K562 (cell line): ENCODE measurements around the gene YBEY. TPM values are rescaled to one million over a fixed set of nuclear protein-coding genes. Genes with fewer than 3 reads are reported as not detected.
A peak's percentile ranks its signal among the peaks of the same experiment; 100 is the strongest.

Experiments used
- ATAC-seq: fragments of 200-7000 bp; cut with Tn5 transposase; 3 replicates; pipeline ENCODE4 v1.9.1; 2020; ENCODE audit warnings: moderate library complexity
- BruUV-seq: library from RNA; stranded (reverse); fragments of 400-500 nt; replicated peaks from 2 replicates; lab custom pipeline; 2021; lab: Mats Ljungman, UMichigan
- CTCF ChIA-PET: fragments of 300-600 bp; formaldehyde crosslinking; extraction: SDS; loops from one replicate; lab custom pipeline; 2021; ENCODE audit warnings: low intra/inter-chr PET ratio; lab: Yijun Ruan, JAX
- POLR2A ChIA-PET: fragments of 300-600, 350-650 bp; sonication (Branson Sonifier 250); formaldehyde crosslinking; extraction: SDS; loops from one replicate; lab custom pipeline; 2021; ENCODE audit warnings: antibody characterized with exemption, inconsistent platforms; lab: Yijun Ruan, JAX
- DNase-seq, 4 experiments: peaks; one replicate each; pipeline versions ENCODE4 v3.0.0 to v3.0.0-alpha.2; 2011 to 2018; ENCODE audit warnings: low spot score in 3 of 4, mixed read lengths in 3 of 4; ENCODE audit errors: extremely low read depth in 1 of 4
- FAIRE-seq: peaks from 2 replicates; lab custom pipeline; 2011; peaks lifted over from hg19 to GRCh38; lab: Jason Lieb, UNC
- H2AFZ ChIP-seq: 2 replicates; pipeline ENCODE4 v1.6.0; 2011; ENCODE audit warnings: low read depth, low read length, control low read depth, inconsistent platforms
- H3K27ac ChIP-seq: fragments of 200-600 bp; 3 replicates; pipeline ENCODE4 v1.8.0; 2011; ENCODE audit warnings: low read depth, mild to moderate bottlenecking, control low read depth, inconsistent platforms, low read length, moderate library complexity, mixed read lengths; ENCODE audit errors: extremely low read depth
- H3K27me3 ChIP-seq, 2 experiments: fragments of 300-600 bp in 1 of 2; 2 replicates in 1 of 2; 3 replicates in 1 of 2; pipeline versions ENCODE4 v1.6.0 to v1.8.0; 2011; ENCODE audit warnings: inconsistent platforms in 2 of 2, low read length in 2 of 2, mild to moderate bottlenecking in 1 of 2, mixed read lengths in 1 of 2, moderate library complexity in 1 of 2; ENCODE audit not compliant: control insufficient read depth in 2 of 2, insufficient read depth in 2 of 2
- H3K36me3 ChIP-seq: fragments of 300-600 bp; 3 replicates; pipeline ENCODE4 v1.8.0; 2011; ENCODE audit warnings: mild to moderate bottlenecking, low read length, inconsistent platforms; ENCODE audit not compliant: control insufficient read depth, insufficient read depth
- H3K4me1 ChIP-seq, 2 experiments: fragments of 200-600 bp in 1 of 2; replicated peaks in 1 of 2; 2 replicates in 1 of 2; 3 replicates in 1 of 2; pipeline versions ENCODE4 v1.5.1 to v1.8.0; 2011; ENCODE audit warnings: inconsistent platforms in 2 of 2, low read length in 2 of 2, mild to moderate bottlenecking in 1 of 2, mixed read lengths in 1 of 2, moderate library complexity in 1 of 2; ENCODE audit not compliant: control insufficient read depth in 2 of 2, insufficient read depth in 2 of 2
- H3K4me2 ChIP-seq: 2 replicates; pipeline ENCODE4 v1.6.1; 2011; ENCODE audit warnings: low read length, control low read depth, inconsistent platforms, mixed read lengths; ENCODE audit not compliant: insufficient read depth
- H3K4me3 ChIP-seq: fragments of 200-600 bp; sonication (generic), shearing (Covaris generic); 2 replicates; pipeline ENCODE4 v1.5.1; 2016; ENCODE audit warnings: control low read depth, inconsistent platforms
- H3K79me2 ChIP-seq: fragments of 200-600 bp; 3 replicates; pipeline ENCODE4 v1.8.0; 2011; ENCODE audit warnings: low read length, inconsistent platforms; ENCODE audit not compliant: control insufficient read depth, insufficient read depth
- H3K9ac ChIP-seq, 2 experiments: 2 replicates each; pipeline versions ENCODE4 v1.6.0 to v1.6.1; 2011; ENCODE audit warnings: low read depth in 2 of 2, low read length in 2 of 2, control low read depth in 1 of 2, inconsistent platforms in 1 of 2, mild to moderate bottlenecking in 1 of 2, mixed read lengths in 1 of 2; ENCODE audit not compliant: insufficient read depth in 1 of 2
- H3K9me1 ChIP-seq: one replicate; pipeline ENCODE4 v1.6.0; 2011; ENCODE audit warnings: inconsistent platforms, mild to moderate bottlenecking, low read length, moderate library complexity; ENCODE audit not compliant: control insufficient read depth, insufficient read depth
- H3K9me3 ChIP-seq: replicated peaks from 2 replicates; pipeline ENCODE4 v1.5.1; 2011; ENCODE audit warnings: low read depth, low read length, inconsistent platforms; ENCODE audit not compliant: control insufficient read depth, insufficient read depth
- H4K20me1 ChIP-seq: replicated peaks from 2 replicates; pipeline ENCODE4 v1.6.1; 2011; ENCODE audit warnings: low read length, inconsistent platforms, mixed read lengths; ENCODE audit not compliant: control insufficient read depth, insufficient read depth
- BCOR ChIP-seq: fragments of 450-650 bp; IDR thresholded peaks from 2 replicates; pipeline ENCODE4 v1.6.1; 2016
- CUX1 ChIP-seq: fragments of 200-800 bp; sonication (Bioruptor generic); IDR thresholded peaks from 2 replicates; pipeline ENCODE4 v1.6.1; 2016; ENCODE audit warnings: missing genetic modification characterization, missing compliant biosample characterization
- KLF10 ChIP-seq: fragments of 250-450 bp; sonication (Bioruptor Pico); IDR thresholded peaks from 2 replicates; pipeline ENCODE4 v1.6.1; 2021; ENCODE audit warnings: matching md5 sums
- PHF20 ChIP-seq: fragments of 450-650 bp; IDR thresholded peaks from 2 replicates; pipeline ENCODE4 v1.6.1; 2018; ENCODE audit not compliant: partially characterized antibody
- PTBP1 ChIP-seq: fragments of 200-400 bp; formaldehyde crosslinking; IDR thresholded peaks from 2 replicates; pipeline ENCODE4 v1.6.1; 2017; ENCODE audit warnings: low read depth, low read length
- RBM25 ChIP-seq: fragments of 200-400 bp; formaldehyde crosslinking; IDR thresholded peaks from 2 replicates; pipeline ENCODE4 v1.6.1; 2018; ENCODE audit warnings: low read length, low read depth, moderate library complexity; ENCODE audit not compliant: severe bottlenecking
- SP2 ChIP-seq: IDR thresholded peaks from 2 replicates; pipeline ENCODE4 v1.6.1; 2011; ENCODE audit warnings: mild to moderate bottlenecking, low read depth, low read length, moderate library complexity; ENCODE audit not compliant: poor library complexity, severe bottlenecking; ENCODE audit errors: extremely low read depth
- STAT6 ChIP-seq: sonication (generic); formaldehyde crosslinking; IDR thresholded peaks from 2 replicates; pipeline ENCODE4 v1.8.1; 2023; ENCODE audit warnings: mild to moderate bottlenecking, missing genetic modification reagents
- SUPT5H ChIP-seq: fragments of 450-650 bp; IDR thresholded peaks from 2 replicates; pipeline ENCODE4 v1.6.1; 2016
- TFAM ChIP-seq: fragments of 250-450 bp; sonication (Bioruptor Pico); conservative IDR thresholded peaks from 2 replicates; pipeline ENCODE4 v1.5.0; 2021; ENCODE audit warnings: mild to moderate bottlenecking, moderate library complexity
- ZC3H8 ChIP-seq: fragments of 450-650 bp; IDR thresholded peaks from 2 replicates; pipeline ENCODE4 v1.6.1; 2017
- ZNF143 ChIP-seq: sonication (generic); formaldehyde crosslinking; IDR thresholded peaks from 2 replicates; pipeline ENCODE4 v1.9.0; 2022; ENCODE audit warnings: mild to moderate bottlenecking, missing genetic modification reagents
- WGBS: fragments of 100-300 bp; shearing (Covaris generic); methylation state at CpG from one replicate; pipeline ENCODE4 v1.1.6; 2016; ENCODE audit warnings: low coverage, mixed read lengths; ENCODE audit not compliant: insufficient coverage; ENCODE audit errors: missing lambda C conversion rate; 5-methylcytosine and 5-hydroxymethylcytosine counted together
- in situ Hi-C: fragments of 300-500 bp; cut with MboI; formaldehyde crosslinking; loops from 4 replicates; pipeline ENCODE4 v1.15.0; 2018; ENCODE audit warnings: inconsistent platforms, mixed read lengths
- intact Hi-C: fragments of 100-400 bp; cut with micrococcal nuclease; formaldehyde crosslinking; loops from 2 replicates; pipeline ENCODE4 v1.14.2; 2022
- polyA plus RNA-seq, 8 experiments: library from polyadenylated mRNA; depleted of rRNA in 4 of 8; stranded (reverse) in 5 of 8; unstranded in 3 of 8; fragments of >200 nt; fragmentation: Nextera tagmentation in 2 of 8; fragmentation: Illumina TruSeq in 1 of 8; extraction: Ambion mirVana in 2 of 8; extraction: Trizol in 1 of 8; gene quantifications; 2 replicates each; pipeline versions ENCODE4 v1.2.1 to v1.2.3, GENCODE V29; 2011 to 2014; ENCODE audit warnings: inconsistent platforms in 1 of 8, missing spikeins in 1 of 8
- total RNA-seq, 7 experiments: library from RNA; depleted of rRNA in 6 of 7; stranded (reverse); fragments of >200 nt in 6 of 7; fragmentation: Illumina TruSeq in 2 of 7; extraction: Trizol in 2 of 7; gene quantifications; 2 replicates each; pipeline versions ENCODE4 v1.2.1 to v1.2.3, GENCODE V29; 2011 to 2021; ENCODE audit warnings: low replicate concordance in 1 of 7
- TF ChIP-seq, protein P1 (sequence below), 2 experiments: fragments of 200-800 bp in 1 of 2; sonication (Bioruptor generic) in 1 of 2; sonication (generic) in 1 of 2; formaldehyde crosslinking in 1 of 2; IDR thresholded peaks in 1 of 2; conservative IDR thresholded peaks in 1 of 2; 2 replicates each; pipeline versions ENCODE4 v1.5.0 to v1.6.1; 2016 to 2020; ENCODE audit warnings: missing compliant biosample characterization in 1 of 2, missing genetic modification characterization in 1 of 2, missing genetic modification reagents in 1 of 2

YBEY gene
- total and polyA plus RNA-seq, 9 of the 15 experiments (the other 6 are each of a cell fraction or from before 2014, with no cell fraction given): 6.4 to 28.0 (median 12.4) TPM

DNA sequence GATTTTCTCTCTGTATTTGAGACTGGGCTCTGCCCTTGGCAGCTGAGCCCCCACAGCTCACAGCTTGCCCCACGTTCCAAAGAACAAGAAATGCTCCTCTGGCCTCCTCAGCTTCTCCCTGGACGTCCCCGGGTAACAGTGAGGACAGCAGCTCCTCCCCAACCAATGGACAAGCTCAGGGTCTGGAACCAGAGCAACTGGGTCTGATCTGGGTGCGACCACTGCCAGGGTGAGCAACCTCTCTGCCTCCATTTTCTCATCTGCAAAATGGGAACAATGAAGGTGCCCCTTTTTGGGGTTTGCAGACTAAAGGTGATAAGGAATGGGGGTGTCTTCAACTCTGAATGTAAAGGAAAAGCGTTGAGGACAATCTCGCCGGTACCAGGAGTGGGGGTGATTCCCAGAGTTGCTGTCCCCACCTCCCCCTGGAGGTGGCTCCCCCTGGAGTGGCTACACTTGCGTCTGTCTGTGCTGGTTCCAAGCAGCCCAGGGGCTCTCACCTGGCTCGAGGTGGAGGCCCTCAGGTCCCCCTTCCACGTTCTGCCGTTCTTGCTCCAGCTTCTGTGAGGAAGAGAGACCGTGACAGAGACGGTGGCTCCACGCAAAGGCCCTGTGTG lies 30.7 kb downstream of the YBEY start:
- Histone ChIP-seq H3K9ac (0 out of 4 replicates have a peak overlapping the region, but pooled peaks of 1 of the 2 experiments have one; percentile 14), H3K9me1 (no peaks in the 10 kb centered on the region), H3K4me1 (peaks cover 21 to 46% of the 10 kb centered on the region in 2 experiments; a peak in 4 of 5 replicates), H3K4me3 (no peak overlapping the region), H4K20me1 (peaks cover 18% of the 10 kb centered on the region), H3K4me2 (no peak overlapping the region), H3K27me3 (no peaks in the 10 kb centered on the region), H3K36me3 (peaks cover 62% of the 10 kb centered on the region), H3K9me3 (no peaks in the 10 kb centered on the region), H3K79me2 (peaks cover 30% of the 10 kb centered on the region), H2AFZ (no peak overlapping the region), H3K27ac (no peak overlapping the region)
- ChIA-PET CTCF (no interaction called here), POLR2A (interaction anchor here (0.6 kb wide), 1 partner anchor 137 kb away, joined by 4 read pairs; no protein-coding TSS in a partner anchor)
- in situ Hi-C loops (no loop called here), intact Hi-C loops (no loop called here)
- FAIRE-seq (no peak), DNase-seq (no peak), ATAC-seq (no peak)
- WGBS: 87% methylated on average over 14 of the region's 14 CpGs
- no TSS peak for BruUV-seq
- TF ChIP-seq TFAM: no peak
- TF ChIP-seq SUPT5H: no peak
- peak; percentile 80 for TF ChIP-seq BCOR
- no peak for TF ChIP-seq SP2
- peak; percentile 74 for TF ChIP-seq RBM25
- TF ChIP-seq, protein P1, sequence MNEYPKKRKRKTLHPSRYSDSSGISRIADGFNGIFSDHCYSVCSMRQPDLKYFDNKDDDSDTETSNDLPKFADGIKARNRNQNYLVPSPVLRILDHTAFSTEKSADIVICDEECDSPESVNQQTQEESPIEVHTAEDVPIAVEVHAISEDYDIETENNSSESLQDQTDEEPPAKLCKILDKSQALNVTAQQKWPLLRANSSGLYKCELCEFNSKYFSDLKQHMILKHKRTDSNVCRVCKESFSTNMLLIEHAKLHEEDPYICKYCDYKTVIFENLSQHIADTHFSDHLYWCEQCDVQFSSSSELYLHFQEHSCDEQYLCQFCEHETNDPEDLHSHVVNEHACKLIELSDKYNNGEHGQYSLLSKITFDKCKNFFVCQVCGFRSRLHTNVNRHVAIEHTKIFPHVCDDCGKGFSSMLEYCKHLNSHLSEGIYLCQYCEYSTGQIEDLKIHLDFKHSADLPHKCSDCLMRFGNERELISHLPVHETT (CRISPR knock-in tag; conservative IDR thresholded peaks at IDR 0.05 in 1 of 2, IDR thresholded peaks at IDR 0.05 in 1 of 2): no peak
- TF ChIP-seq STAT6 (CRISPR knock-in tag): no peak
- TF ChIP-seq PTBP1: 0 out of 2 replicates have a peak, but pooled peaks have one; percentile 37
- TF ChIP-seq ZNF143 (CRISPR knock-in tag): no peak
- no peak for TF ChIP-seq KLF10 (CRISPR knock-in tag)
- no peak for TF ChIP-seq ZC3H8
- TF ChIP-seq CUX1 (CRISPR knock-in tag): no peak
- TF ChIP-seq PHF20: peak; percentile 10
